Stimulated activated CD4-positive, alpha-beta T cell treated with anti-CD3 and anti-CD28 coated beads, Interleukin-4, amount 100 ng/mL, for 24 hours (primary cell): ENCODE data around the gene DHCR24.

Experiments
- DNase-seq: peaks from one replicate; pipeline ENCODE4 v3.0.0-alpha.2; 2020

The DHCR24 gene

DNA sequence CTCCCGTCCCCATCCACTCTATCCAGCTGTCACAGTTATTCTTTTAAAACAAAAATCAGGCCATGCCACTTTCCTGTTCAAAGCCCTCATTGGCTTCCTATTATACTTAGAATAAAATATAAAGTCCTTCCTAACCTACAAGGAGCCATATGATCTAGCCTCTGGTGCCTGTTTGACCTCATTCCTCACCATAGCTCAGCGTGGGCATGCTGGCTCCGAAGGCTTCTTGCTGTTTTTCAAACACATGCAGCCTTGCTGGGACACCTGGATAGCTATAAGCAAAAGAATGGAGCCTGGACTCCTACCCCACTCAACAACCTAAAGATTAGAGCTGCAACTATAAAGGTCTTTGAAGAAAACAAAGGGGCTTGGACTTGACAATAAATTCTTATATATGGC lies 23.7 kb downstream of the DHCR24 start:
- no peak for DNase-seq

DNA sequence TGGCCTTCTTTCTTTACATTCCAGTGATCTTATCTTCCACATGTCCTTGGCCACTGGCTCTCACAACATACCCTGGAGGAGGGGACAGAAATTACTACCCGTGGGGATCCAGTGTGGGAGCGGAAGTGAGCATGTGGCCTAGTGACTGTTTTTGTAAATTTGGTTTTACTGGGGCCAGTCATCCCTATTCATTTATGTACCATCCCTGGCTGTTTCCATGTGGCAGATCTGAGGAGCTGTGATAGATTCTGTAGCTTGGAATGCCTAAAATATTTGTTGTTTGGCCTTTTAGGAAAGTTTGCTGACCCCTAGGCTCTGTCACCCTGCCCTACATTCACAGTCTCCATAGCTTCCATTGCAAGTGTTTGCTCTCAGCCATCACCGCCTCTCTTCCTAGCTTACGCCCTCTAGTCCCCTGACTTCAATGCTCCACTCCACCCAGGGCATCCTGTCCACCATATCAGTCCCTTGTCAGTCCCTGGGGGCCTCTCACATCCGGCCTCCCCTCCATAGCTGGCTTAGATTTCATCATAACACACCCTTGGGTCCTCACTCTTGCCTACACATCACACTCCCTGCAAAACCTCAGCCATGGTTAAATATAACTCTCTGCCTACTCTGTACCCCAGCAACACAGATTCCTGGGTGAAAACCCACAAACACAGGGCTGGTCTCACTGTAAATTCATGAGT lies 25.8 kb downstream of the DHCR24 start:
- no peak for DNase-seq

DNA sequence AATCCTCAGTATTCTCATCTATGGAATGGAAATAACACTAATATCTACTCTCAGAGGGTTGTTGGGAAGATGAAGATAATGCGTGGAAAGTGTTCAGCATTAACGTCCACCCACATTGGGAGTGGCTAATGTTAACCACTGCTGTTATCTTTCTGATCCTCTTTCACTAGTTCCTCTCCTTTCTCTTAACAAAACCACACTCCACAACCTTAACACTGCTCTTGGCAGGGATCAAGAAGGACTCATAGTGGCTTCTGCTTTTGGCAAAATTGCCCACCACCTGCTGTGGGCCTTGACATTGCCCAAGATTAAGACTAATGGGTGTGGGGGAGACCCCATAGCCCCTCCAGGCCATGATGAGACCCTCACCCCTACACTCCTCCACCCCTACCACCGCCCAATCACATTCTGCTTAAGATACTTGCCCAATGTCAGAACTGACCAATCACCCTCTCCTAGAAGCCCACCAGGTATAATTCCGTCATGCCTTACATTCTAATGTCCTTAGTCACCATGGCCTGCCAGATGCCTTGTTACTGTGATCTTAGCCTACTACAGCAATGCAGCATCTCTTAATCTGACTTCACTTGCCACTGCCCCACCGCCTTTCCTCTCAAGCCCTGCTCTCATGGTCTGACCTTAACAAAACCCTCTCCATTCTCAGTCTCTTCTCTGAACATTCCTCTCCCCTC lies 27.1 kb downstream of the DHCR24 start:
- DNase-seq = no peak

DNA sequence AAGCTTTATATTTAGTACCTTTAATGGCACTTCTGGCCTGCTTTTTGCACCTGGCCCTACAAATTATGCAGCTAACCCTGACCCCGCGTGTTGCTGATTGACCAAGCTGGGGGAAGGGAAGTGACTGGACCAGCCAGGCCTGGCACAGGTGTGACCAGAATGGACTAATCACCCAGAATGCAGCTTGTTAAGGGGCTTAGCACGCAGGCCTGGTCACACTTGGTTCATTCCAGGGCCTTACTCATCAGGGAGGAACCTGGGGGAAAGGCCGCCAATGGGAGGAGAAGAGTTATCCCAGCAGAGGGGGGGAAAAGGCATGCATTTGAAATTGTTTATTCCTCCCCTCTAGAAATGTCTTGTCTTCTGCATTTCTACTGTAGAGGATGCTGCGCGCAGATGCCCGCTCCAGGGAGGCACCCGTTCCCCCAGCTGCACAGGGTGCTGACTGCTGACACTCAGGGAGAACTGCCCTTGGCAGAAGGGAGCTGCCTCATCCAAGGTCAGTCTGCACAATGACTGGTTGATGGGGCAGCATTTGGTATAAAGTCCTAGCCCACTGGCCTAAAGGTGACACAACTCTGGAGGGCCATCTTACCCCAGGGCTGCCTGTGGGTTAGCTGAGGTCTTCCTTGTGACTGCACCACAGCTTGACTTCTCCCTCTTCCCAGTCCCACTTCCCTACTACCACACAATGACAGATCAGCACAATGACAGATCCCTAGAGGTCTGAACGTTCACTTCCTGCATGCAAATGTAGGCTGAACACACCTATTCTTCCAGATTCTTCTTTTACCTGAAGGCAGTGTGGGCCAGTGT lies 29.0 kb downstream of the DHCR24 start:
- DNase-seq = no peak

DNA sequence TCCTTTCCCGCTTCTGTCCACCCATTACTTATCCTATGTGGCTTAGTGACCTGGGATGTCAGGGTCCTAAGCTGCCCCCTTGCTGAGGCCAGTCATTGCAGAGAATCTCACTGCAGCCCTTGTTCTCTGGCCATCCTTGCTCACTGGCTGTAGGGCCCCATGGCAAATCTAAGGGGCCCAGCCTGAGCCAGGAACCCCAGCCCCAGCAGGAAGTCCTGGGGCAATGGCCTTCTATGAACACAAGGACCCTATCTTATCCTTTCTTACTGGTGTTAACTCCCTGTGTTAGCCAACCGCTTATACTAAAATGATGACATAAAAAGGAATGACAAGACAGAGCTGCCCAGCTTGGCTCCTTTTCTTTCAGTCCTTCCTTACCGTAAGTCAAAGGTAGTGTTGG lies 29.9 kb downstream of the DHCR24 start:
- no peak for DNase-seq

DNA sequence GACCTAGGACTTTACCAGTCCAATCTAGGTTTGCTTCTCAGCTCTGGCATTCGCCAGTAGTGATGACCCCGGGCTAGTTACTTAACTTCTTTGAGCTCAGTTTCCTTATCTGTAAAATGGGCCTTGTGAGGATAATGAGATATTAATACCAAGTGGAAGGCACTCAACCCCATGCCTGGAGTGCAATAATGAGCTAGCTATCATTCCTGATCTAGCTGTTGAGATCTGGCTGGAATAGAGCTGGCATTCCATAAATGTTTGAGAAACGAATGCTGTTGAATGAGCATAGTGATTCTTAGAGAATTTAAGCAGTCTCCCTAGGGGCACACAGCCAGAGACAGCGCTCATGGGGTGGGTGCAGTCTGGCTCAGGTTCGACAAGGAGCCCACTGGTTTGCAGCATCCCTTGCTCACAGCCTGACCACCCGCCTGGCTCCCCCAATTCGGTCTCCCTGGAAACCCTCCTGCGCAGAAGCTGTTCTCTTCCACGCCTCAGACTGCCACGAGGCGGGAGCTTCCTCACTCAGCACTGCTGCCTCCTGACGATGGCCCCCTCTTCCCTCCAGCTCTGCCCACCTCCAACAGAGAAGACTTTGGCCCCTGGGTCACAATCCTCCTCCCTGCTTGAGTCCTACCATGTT lies 32.5 kb downstream of the DHCR24 start:
- no peak for DNase-seq

DNA sequence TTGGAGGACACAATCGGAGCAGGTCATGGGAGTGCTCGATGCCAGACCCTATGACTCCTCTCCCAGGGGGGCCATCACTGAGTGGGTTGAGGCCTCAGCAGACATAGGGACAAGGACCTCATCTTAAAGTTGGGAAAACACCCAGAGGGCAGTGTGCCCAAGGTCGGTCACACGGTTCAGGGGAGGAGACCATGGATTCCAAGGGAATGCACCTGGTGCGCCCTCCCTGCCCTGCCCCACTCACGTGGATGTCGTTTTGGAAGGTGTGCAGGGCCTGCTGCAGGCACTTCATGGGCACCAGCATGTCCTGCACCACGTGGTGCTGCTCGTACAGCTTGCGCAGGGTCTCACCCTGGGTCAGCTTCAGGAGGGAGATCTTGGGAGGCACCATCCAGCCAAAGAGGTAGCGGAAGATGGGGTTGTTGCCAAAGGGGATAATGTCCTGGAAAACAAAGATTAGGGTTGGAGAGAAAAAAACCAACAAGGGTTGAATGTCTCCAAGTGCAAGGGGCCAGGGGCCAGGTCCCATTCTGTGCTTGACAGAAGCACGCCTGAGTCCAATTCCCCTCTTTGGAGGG lies 33.1 kb downstream of the DHCR24 start:
- no peak for DNase-seq

DNA sequence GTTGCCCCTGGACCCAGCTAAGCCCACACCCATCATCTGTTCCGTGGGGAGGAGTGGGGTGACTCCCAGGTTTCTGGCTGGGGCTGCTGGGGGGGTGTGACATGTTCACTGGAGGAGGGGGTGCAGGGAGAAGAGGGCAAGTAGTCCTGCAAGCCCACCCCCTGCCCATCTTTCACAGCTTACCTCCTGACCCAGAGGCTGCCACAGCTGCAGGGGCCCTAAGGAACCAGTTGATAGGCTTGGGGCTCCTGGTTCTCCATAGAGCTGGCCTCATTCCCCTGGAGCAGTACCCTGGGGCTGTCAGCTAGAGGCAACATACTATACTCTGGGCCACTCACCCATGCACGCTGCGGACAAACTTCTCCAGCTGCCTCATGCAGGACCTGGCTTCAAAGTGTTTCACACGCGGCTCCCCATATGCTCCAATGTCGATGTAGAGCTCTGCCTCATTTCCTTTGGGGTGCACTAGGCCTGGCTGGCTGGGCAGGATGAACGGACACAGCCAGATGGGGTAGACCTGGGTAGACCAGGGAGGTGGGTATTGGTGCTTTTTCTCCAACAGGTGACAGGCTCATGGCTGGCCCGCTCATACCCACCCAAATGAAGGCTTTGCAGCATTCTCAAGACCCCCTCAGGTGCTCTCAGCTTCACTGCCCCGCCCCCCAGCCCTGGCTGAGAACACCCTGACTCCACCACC lies 33.8 kb downstream of the DHCR24 start:
- DNase-seq = no peak

DNA sequence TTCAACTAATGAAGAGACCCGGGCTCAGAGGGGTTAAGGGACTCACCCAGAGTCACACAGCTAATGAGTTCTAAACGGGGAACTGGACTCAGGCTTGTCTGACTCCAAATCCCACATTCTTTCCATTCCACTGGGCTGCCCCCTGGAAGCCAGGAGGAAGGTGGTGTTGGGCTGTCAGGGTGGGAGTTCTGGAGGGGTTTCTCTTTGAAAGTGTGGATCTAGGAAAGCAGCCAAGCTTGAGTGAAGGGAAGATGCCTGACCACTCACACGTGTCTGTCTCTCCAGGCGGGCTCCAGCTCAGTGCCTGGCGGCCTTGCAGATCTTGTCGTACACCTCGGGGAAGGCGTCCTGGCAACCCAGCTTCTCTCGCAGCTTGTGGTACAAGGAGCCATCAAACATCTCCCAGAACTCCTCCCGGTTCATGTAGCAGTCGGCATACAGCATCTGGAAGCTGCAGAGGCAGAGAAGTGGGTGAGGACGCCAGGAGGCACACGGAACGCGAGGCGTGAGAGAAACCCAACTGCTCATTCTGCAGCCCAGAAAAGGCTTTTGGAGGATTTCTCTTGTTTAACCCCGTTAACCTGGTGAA lies 35.0 kb downstream of the DHCR24 start:
- DNase-seq = no peak

DNA sequence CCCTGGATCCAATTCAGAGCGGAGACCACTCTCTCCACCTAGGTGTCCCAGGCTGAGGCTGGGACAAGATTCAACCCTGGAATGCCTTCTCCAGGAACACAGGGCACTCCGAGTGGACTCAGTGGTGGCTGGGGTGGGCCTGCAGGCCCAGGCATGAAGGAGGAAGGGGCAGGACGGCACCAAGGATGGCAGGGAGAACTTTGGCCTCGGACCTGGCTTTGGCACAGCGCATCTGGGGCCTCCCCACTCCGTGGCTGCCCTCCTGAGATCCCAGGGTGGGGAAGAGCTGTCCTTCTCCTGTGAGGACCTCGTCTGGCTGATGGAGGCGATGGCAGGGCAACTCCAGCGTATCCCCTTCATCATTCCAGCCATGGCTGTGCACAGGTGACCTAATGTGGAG lies 35.6 kb downstream of the DHCR24 start:
- no peak for DNase-seq

DNA sequence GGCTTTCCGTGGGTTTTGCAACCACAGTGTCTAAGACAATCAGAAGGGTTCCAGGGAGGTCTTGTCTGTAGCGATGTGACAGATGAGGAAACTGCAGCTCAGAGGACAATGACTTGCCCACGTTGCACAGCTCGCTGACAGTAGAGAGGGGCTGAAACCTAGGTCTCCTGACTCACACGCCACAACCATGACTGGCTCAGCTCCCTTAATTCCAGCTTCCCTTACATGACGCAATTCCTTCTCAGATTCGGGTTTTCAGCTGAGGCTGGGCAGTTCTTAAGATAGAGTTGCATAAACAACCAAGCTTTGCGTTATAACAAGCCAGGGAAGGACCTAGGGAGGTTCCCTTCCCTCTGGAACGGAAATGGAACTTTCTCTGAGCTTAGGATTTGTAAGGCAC lies 36.3 kb downstream of the DHCR24 start:
- DNase-seq = no peak

DNA sequence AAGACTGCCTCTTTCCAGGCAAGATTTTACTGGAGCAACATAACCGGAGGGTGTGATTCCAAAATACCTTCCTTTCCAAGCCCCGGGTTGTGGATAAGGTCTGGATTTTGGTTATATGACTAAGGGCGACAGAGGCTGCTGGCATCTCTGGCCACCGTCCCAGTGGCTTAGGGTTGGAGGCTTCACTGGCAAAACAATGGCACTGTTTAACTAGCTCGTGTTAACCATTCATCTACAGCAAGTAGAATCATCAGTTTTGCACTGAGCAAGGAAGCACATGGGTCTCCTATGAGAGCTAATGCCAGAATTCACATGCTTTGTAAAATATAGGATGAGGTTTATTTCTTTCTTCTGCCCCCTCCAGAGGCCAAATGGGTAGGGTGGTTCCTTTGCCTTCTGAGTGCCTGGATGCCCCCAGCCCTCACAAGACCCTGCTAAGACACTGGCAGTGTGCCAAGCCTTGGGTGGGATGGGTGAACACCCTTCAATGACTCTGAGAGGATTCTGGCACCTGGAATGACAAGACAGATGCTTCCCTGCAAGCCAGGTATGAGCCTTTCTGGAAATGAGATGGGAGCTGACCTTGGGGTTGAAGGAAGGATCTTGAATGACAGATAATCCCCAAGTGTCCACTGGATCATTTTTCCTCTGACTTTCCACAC lies 36.8 kb downstream of the DHCR24 start:
- DNase-seq = no peak

DNA sequence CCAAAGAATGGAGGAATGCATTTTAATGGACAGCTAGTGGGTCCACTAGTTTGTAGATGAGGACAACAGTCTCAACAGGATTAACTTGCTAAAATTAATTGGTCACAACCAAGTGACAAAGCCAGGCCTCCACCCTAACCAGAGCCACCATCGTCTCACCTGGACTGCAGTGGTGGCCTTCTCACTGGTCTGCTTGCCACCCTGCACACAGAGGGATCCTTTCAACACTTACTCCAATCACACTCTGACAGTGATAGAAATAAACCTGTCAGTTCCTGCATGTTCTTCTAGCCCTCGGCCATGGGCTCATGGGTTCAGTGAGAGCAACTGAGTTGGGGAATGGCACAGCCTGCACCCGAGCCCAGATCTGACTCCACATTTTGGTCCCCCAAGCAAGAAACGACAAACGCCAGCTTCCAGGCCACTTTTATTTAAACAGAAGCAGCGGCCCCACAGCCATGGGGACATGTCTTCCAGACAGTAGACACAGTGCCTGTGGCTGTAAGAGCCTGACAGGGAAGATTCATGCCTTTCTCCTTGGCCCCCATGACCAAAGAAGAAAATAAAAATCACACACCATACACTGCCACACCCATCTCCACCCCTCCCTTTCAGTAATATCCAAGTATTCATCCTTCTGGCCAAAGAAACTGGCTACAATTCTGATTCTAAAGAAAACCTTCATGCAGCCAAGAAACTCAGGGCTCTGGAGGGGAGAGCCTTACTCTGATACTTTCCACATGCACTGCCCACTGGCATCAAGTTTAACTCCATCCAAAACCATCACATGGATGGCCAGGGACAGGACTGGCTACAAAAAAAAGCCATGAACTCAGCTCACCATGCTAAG lies 37.6 kb downstream of the DHCR24 start:
- no peak for DNase-seq

DNA sequence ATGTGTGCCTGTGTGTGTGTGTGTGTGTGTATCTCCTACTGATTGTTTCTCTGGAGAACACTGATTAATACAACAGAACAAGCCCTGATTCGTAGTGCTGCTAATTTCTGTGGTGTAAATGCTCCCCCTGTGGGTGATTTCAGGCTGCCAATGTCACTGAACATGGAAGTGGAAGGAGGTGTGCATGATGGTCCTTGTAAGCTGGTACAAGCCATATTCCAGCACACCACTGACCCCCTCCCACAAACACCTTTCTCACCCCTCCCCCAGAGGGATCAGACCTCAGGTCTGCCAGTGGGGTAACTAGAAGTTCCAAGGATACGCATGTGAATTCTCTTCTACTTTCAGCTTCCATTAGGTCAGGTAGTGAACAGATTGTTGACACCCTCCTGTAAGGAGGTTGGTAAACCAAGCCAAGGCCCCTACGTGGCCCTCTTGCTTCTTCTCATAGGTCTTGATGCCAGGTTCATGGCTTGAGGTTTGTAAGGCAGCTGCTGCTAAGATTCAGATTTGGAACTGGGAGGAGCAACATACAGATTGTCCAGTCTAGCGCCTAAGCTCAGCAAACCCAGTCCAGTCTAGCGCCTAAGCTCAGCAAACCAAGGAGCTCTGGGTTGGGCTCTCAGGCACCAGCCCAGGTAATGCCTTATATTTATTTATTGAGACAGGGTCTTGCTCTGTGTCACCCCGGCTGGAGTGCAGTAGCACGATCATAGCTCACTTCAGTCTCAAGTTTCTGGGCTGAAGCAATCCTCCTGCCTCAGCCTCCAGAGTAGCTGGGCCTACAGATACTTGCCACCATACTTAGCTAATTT lies 38.7 kb downstream of the DHCR24 start:
- DNase-seq = no peak

DNA sequence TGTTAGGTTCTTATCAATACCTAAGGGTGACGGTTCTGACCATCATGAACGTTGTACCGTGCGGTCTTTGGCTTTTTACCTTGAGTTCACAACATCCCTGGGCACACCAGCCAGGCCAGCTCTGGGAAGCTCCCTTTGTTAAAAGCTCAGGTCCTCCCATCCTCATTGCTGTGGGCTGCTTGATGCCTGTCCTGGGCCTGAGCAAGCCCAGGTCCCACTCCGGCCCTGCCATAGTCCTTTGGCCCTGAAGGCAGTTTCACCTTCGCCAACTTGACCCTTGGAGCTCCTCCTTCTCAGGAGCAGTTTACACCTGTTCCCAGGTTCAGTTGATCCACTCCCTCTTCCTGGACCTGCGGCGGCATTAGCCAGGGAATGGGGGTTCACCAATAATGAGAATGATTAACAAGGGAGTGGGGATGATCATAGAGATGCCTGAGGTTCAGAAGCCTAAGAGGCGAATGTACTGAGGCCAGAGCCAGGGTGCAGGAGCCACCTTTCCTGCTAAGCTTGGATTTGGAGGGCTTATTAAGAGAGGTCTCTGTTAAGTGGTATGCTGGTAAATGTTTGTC lies 40.2 kb downstream of the DHCR24 start:
- no peak for DNase-seq

DNA sequence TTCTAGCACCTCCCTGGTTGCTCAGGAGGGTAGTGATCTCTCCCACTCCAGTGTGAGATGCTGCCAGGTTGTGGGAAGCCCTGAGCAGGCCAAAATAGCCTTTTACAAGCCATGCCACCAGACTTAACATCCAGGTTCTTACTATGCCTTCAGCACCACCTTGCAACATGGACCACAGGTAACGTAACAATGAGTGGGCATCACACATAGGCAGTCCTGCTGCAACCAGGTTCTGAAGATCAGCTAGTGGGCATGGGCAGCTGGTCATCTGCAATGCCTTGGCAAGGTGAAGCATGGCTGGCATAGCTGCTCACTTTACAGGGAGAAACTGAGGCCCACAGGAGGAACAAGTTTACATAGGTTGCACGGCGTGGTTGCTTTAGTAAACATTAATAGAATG lies 40.7 kb downstream of the DHCR24 start:
- DNase-seq = no peak

DNA sequence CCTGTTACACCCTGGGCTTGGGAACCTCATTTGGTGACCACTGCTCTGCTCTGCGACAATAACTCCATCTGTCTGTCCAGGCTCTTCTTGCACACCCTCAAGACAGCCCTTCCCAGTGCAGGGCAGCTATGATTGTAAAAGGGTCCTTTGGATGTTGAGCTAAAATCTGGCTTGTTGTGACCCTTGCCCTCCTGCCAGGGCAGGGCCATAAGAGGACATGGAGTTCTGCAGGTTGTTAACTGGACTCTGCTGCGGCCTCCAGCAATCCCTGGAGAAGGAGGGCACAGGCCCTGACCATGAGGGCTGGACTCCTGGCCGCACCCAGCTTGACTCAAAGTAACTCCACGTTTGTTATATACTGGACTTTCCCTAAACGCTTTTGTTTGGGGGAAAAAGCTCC lies 41.2 kb downstream of the DHCR24 start:
- no peak for DNase-seq

DNA sequence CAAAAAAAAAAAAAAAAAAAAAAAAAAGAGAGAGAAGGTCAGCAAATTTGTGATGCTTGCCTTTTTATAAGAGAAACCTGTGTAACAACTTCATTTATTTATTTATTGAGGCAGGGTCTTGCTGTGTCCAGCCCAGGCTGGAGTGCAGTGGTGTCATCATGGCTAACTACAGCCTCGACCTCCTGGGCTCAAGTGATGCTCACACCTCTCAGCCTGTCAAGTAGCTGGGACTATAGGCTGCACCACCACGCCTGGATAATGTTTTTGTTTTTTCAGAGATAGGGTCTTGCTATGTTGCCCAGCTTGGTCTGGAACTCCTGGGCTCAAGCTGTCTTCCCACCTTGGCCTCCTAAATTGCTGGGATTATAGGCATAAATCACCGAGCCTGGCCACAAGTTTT lies 42.4 kb downstream of the DHCR24 start:
- no peak for DNase-seq

DNA sequence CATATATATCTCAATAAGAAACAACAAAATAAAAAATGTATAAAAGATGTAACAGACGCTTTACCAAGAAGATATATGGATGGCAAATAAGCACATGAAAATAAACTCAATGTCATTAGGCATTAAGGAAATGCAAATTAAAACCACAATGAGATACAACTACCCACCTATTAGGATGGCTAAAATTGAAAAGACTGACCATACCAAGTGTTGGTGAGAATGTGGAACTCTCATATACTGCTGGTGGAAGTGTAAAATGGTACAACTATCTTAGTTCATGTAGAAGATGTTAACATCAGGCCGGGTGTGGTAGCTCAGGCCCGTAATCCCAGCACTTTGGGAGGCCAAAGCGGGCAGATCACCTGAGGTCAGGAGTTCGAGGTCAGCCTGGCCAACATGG lies 43.5 kb downstream of the DHCR24 start:
- DNase-seq = no peak
